ENCODE results near the gene EOLA1. TPM values are rescaled to one million over a fixed set of nuclear protein-coding genes. Genes with fewer than 3 reads are reported as not detected.
"Not testable (repeated sequence)": the region's sequence is repeated elsewhere in the genome, so short reads cannot be mapped to it uniquely, and the experiment has no call there.

Gene EOLA1
- polyA plus RNA-seq, 1 donor from 2014 or later, result 31.1 TPM

DNA sequence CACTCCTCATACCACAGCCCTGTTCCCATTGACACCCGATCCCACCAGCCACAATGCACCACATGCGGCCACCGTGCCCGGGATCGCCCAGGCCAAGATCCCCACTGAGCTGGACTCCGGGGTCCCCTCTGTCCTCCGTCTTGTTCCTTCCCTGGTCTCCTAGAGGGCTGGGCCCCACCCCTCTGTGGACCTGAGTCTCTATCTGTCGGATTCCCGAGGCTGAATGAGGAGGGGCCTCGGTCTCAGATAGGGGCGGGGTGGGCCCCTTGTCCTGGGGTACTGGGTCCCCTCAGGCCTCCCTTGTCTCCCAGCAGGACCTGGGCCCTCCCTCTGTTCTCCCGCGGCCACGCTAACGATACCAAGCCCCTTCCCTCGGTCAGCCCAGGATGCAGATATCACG, 44.8 kb downstream of the EOLA1 start:
- H3K4me3 ChIP-seq (ENCODE audit: low read length); H3K36me3 ChIP-seq (ENCODE audit: insufficient read depth, low read length); H3K27ac ChIP-seq (ENCODE audit: low read length); H2AFZ ChIP-seq (ENCODE audit: low read depth, low read length); H3F3A ChIP-seq (ENCODE audit: insufficient read depth, low read length, poor library complexity, severe bottlenecking); H3K9me2 ChIP-seq (ENCODE audit: insufficient read depth, low read length); H3K27me3 ChIP-seq (ENCODE audit: insufficient read depth, low read depth, low read length); H3K79me2 ChIP-seq (replicated peaks; ENCODE audit: insufficient read depth, low read length); H3K9ac ChIP-seq (ENCODE audit: low read length); H4K20me1 ChIP-seq (ENCODE audit: insufficient read depth); H3K4me2 ChIP-seq (ENCODE audit: low read length); H3K9me3 ChIP-seq (ENCODE audit: low read length): not testable (repeated sequence)

DNA sequence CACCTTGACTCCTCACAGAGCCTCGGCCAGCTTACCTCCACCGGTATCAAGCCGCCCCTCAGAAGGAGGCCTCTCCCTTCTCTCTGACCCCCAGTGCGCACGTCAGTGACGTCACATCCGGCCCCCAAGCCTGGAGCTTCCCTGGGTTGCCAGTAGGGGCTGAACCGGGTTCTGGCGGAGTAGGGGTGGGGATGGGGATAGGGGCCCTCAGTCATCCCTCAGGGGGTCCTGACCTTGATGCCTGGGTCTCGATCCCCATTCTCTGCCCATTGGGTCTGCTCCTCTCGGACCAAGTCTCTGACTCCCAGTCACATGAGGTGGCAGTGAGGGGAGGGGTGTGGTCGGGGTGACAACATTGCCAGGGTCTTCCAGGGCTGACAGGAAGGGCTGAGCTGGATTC, 46.5 kb downstream of the EOLA1 start, which contains the start of gene MAGEA9B:
Gene MAGEA9B (minus strand): TSS at position 101 of the 400 bp plus-strand sequence. CDS start 4,280 bp downstream, outside the sequence.
- H3K79me2 ChIP-seq (replicated peaks; ENCODE audit: insufficient read depth, low read length); H3K4me3 ChIP-seq (ENCODE audit: low read length); H3K9ac ChIP-seq (ENCODE audit: low read length); H3K27me3 ChIP-seq (ENCODE audit: insufficient read depth, low read depth, low read length); H3K9me2 ChIP-seq (ENCODE audit: insufficient read depth, low read length); H3K27ac ChIP-seq (ENCODE audit: low read length); H3F3A ChIP-seq (ENCODE audit: insufficient read depth, low read length, poor library complexity, severe bottlenecking); H4K20me1 ChIP-seq (ENCODE audit: insufficient read depth); H3K4me2 ChIP-seq (ENCODE audit: low read length); H3K9me3 ChIP-seq (ENCODE audit: low read length); H2AFZ ChIP-seq (ENCODE audit: low read depth, low read length); H3K36me3 ChIP-seq (ENCODE audit: insufficient read depth, low read length): not testable (repeated sequence)

- not testable (repeated sequence) for H3K79me2 ChIP-seq (replicated peaks; ENCODE audit: insufficient read depth, low read length); H3K4me3 ChIP-seq (ENCODE audit: low read length); H3K9me2 ChIP-seq (ENCODE audit: insufficient read depth, low read length); H3K27me3 ChIP-seq (ENCODE audit: insufficient read depth, low read depth, low read length); H2AFZ ChIP-seq (ENCODE audit: low read depth, low read length); H3K4me2 ChIP-seq (ENCODE audit: low read length); H3K9me3 ChIP-seq (ENCODE audit: low read length); H4K20me1 ChIP-seq (ENCODE audit: insufficient read depth); H3F3A ChIP-seq (ENCODE audit: insufficient read depth, low read length, poor library complexity, severe bottlenecking); H3K36me3 ChIP-seq (ENCODE audit: insufficient read depth, low read length); H3K9ac ChIP-seq (ENCODE audit: low read length); H3K27ac ChIP-seq (ENCODE audit: low read length)
Measured at GRCh38 chrX:149590993-149591392, 50.2 kb downstream of the EOLA1 start.

DNA sequence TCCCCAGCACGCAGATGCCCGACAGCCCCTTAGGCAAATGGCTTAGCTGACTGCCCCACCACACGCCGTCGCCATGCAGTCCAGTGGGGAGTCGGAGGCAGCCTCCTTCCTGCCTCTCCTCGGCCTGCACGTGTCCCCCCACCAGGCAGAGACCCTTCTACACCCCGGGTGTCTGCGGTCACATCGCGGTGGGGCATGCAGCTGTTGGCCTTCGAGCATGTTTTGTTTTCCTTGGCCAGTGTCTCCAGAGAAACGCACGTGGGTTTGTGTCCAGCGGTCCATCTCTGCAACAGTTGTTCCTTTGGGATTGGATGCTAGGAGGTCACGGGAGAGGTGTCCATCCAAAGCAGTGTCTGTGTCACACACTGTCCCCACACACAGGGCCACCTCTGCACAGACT, 54.4 kb downstream of the EOLA1 start, which contains the start of gene HSFX2:
Gene HSFX2 (minus strand): TSS at position 101 of the 400 bp plus-strand sequence. CDS start 614 bp downstream, outside the sequence.
- not testable (repeated sequence) for H4K20me1 ChIP-seq (ENCODE audit: insufficient read depth); H3K36me3 ChIP-seq (ENCODE audit: insufficient read depth, low read length); H3K27me3 ChIP-seq (ENCODE audit: insufficient read depth, low read depth, low read length); H3K9me2 ChIP-seq (ENCODE audit: insufficient read depth, low read length); H3K9me3 ChIP-seq (ENCODE audit: low read length); H3K27ac ChIP-seq (ENCODE audit: low read length); H3K79me2 ChIP-seq (replicated peaks; ENCODE audit: insufficient read depth, low read length); H3F3A ChIP-seq (ENCODE audit: insufficient read depth, low read length, poor library complexity, severe bottlenecking); H3K9ac ChIP-seq (ENCODE audit: low read length); H2AFZ ChIP-seq (ENCODE audit: low read depth, low read length); H3K4me2 ChIP-seq (ENCODE audit: low read length); H3K4me3 ChIP-seq (ENCODE audit: low read length)

DNA sequence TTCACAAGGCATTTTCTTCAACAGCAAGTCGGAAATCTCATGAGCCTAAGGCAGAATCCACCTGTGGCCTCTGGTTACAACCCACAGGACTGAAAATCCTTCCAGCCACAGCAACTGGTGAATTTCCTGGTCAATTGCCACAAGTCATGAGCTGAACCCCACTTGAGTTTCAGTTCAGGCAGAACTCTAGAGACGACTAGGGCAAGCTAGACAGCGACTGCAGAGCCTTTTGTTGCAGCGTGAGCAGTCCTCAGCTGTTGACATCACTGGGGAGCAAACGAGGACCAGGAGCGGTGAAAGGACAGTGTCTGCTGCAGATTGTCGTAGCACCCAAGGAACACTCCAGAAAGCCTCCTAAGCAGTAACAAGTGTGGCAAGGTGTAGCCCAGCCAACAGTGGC, 55.1 kb downstream of the EOLA1 start:
- H3K4me2 ChIP-seq (ENCODE audit: low read length); H3K79me2 ChIP-seq (replicated peaks; ENCODE audit: insufficient read depth, low read length); H3K36me3 ChIP-seq (ENCODE audit: insufficient read depth, low read length); H3K27me3 ChIP-seq (ENCODE audit: insufficient read depth, low read depth, low read length); H2AFZ ChIP-seq (ENCODE audit: low read depth, low read length); H3K9ac ChIP-seq (ENCODE audit: low read length); H3K9me2 ChIP-seq (ENCODE audit: insufficient read depth, low read length); H3K4me3 ChIP-seq (ENCODE audit: low read length); H3F3A ChIP-seq (ENCODE audit: insufficient read depth, low read length, poor library complexity, severe bottlenecking); H3K27ac ChIP-seq (ENCODE audit: low read length); H4K20me1 ChIP-seq (ENCODE audit: insufficient read depth); H3K9me3 ChIP-seq (ENCODE audit: low read length): not testable (repeated sequence)

Other genes with a start within 250 kb of the EOLA1 start
- gene IDS, start 35.7 kb upstream of the EOLA1 start, polyA plus RNA-seq, result 52.0 and 65.0 TPM in 2 replicates
- gene HSFX3, start 8.9 kb downstream of the EOLA1 start, polyA plus RNA-seq, result not detected in 2 replicates
- not detected in 2 replicates for gene MAGEA9B, start 46.4 kb downstream of the EOLA1 start, polyA plus RNA-seq
- 1.3 TPM in 1 of 2 replicates, not detected in the other for gene HSFX2, start 54.3 kb downstream of the EOLA1 start, polyA plus RNA-seq
- 36.5 and 50.0 TPM in 2 replicates for gene TMEM185A, start 90.8 kb downstream of the EOLA1 start, polyA plus RNA-seq
- not detected in 2 replicates for gene MAGEA11, start 171.0 kb downstream of the EOLA1 start, polyA plus RNA-seq
- 0.57 and 1.3 TPM in 2 replicates for gene HSFX1, start 233.1 kb downstream of the EOLA1 start, polyA plus RNA-seq
- gene MAGEA9, start 240.9 kb downstream of the EOLA1 start, polyA plus RNA-seq, result not detected in 2 replicates

Measured in neural cell (in vitro differentiated cells).